CD4-positive, alpha-beta T cell treated with Interleukin-10 for 1 hour (primary cell): ENCODE data around the gene PRTG.
"Not testable (repeated sequence)": the region's sequence is repeated elsewhere in the genome, so short reads cannot be mapped to it uniquely, and the experiment has no call there.

Experiments used
- DNase-seq: peaks from one replicate; pipeline ENCODE4 v3.0.0-alpha.2; 2020

PRTG gene

GRCh38 chr15:55743729-55744655 is 1.0 kb upstream of the PRTG start:
- no peak for DNase-seq

GRCh38 chr15:55742498-55742926 is 440 bp downstream of the PRTG start:
- DNase-seq = no peak

GRCh38 chr15:55741833-55742497 is 987 bp downstream of the PRTG start:
- DNase-seq = no peak

GRCh38 chr15:55740981-55741832 is 1.7 kb downstream of the PRTG start:
- no peak for DNase-seq

- DNase-seq = no peak
Measured at GRCh38 chr15:55740359-55740878, 2.5 kb downstream of the PRTG start.

- DNase-seq = no peak
Measured at GRCh38 chr15:55739641-55740040, 3.3 kb downstream of the PRTG start.

- no peak for DNase-seq
Measured at GRCh38 chr15:55738715-55739114, 4.2 kb downstream of the PRTG start.

- DNase-seq = no peak
Measured at GRCh38 chr15:55737373-55737772, 5.6 kb downstream of the PRTG start.

- DNase-seq = no peak
Measured at GRCh38 chr15:55736756-55737155, 6.2 kb downstream of the PRTG start.

GRCh38 chr15:55734641-55735040 is 8.3 kb downstream of the PRTG start:
- DNase-seq = no peak

- DNase-seq = not testable (repeated sequence)
Measured at GRCh38 chr15:55733461-55733860, 9.5 kb downstream of the PRTG start.

- DNase-seq = no peak
Measured at GRCh38 chr15:55721554-55722185, 21.3 kb downstream of the PRTG start.

GRCh38 chr15:55715355-55716076 is 27.4 kb downstream of the PRTG start:
- DNase-seq = no peak

GRCh38 chr15:55714064-55714463 is 28.9 kb downstream of the PRTG start:
- no peak for DNase-seq

GRCh38 chr15:55712363-55712762 is 30.6 kb downstream of the PRTG start:
- DNase-seq = no peak

- DNase-seq = no peak
Measured at GRCh38 chr15:55710286-55710685, 32.7 kb downstream of the PRTG start.

GRCh38 chr15:55709458-55709857 is 33.5 kb downstream of the PRTG start:
- DNase-seq = no peak

- no peak for DNase-seq
Measured at GRCh38 chr15:55708720-55709119, 34.2 kb downstream of the PRTG start.

- DNase-seq = no peak
Measured at GRCh38 chr15:55707951-55708350, 35.0 kb downstream of the PRTG start.

- DNase-seq = no peak
Measured at GRCh38 chr15:55707518-55707917, 35.4 kb downstream of the PRTG start.

GRCh38 chr15:55703873-55704301 is 39.1 kb downstream of the PRTG start:
- no peak for DNase-seq

- DNase-seq = no peak
Measured at GRCh38 chr15:55700876-55701275, 42.1 kb downstream of the PRTG start.
